Osteoblast (primary cell): Measurements from ENCODE around the gene CD300LG. TPM values are rescaled to one million over a fixed set of nuclear protein-coding genes. Genes with fewer than 3 reads are reported as not detected.

Source experiments
- total RNA-seq: library from RNA; depleted of rRNA; stranded (reverse); fragments of >200 nt; gene quantifications from 2 replicates; pipeline ENCODE4 v1.2.3, GENCODE V29; 2012

The CD300LG gene
- total RNA-seq, 1 donor: not detected

Other genes starting within 250 kb of the CD300LG start
- under 0.01 TPM in 1 of 2 replicates, not detected in the other for gene MEOX1, start 185.3 kb upstream of the CD300LG start, total RNA-seq
- gene SOST, start 88.4 kb upstream of the CD300LG start, total RNA-seq: not detected in 2 replicates
- gene DUSP3, start 68.2 kb upstream of the CD300LG start, total RNA-seq: 67.8 and 68.8 TPM in 2 replicates
- under 0.01 TPM in 1 of 2 replicates, not detected in the other for gene CFAP97D1, start 66.7 kb upstream of the CD300LG start, total RNA-seq
- gene MPP3, start 14.0 kb upstream of the CD300LG start, total RNA-seq: 6.2 and 7.1 TPM in 2 replicates
- 0.59 and 0.72 TPM in 2 replicates for gene MPP2, start 60.4 kb downstream of the CD300LG start, total RNA-seq
- gene PPY, start 95.3 kb downstream of the CD300LG start, total RNA-seq: not detected in 2 replicates
- not detected in 2 replicates for gene PYY, start 106.8 kb downstream of the CD300LG start, total RNA-seq
- 0.36 and 0.59 TPM in 2 replicates for gene NAGS, start 157.4 kb downstream of the CD300LG start, total RNA-seq
- gene TMEM101, start 167.8 kb downstream of the CD300LG start, total RNA-seq: 41.3 and 47.8 TPM in 2 replicates
- 59.0 and 65.4 TPM in 2 replicates for gene LSM12, start 219.5 kb downstream of the CD300LG start, total RNA-seq
- 19.7 and 23.5 TPM in 2 replicates for gene G6PC3, start 223.6 kb downstream of the CD300LG start, total RNA-seq